Liver (tissue), 9 donors: ENCODE results near the gene HEMGN. TPM values are rescaled to one million over a fixed set of nuclear protein-coding genes. Genes with fewer than 3 reads are reported as not detected.

ENCODE experiments used
- DNase-seq: peaks from one replicate; pipeline ENCODE4 v3.0.0-alpha.2; 2017; ENCODE audit warnings: low spot score
- H3K27ac ChIP-seq, 2 donors: one replicate each; pipeline ENCODE4 v1.7.0; 2013; ENCODE audit warnings: inconsistent platforms in 2 of 2, low read length in 2 of 2, control low read depth in 1 of 2, low read depth in 1 of 2, mild to moderate bottlenecking in 1 of 2
- H3K27me3 ChIP-seq, 4 donors: one replicate each; pipeline versions ENCODE4 v1.6.1 to v1.7.0; 2013; ENCODE audit warnings: low read length in 3 of 4, inconsistent platforms in 1 of 4, mild to moderate bottlenecking in 1 of 4, moderate library complexity in 1 of 4; ENCODE audit not compliant: control insufficient read depth in 4 of 4, insufficient read depth in 4 of 4
- H3K36me3 ChIP-seq, 4 donors: one replicate each; pipeline versions ENCODE4 v1.6.1 to v1.7.0; 2013; ENCODE audit warnings: low read length in 3 of 4, mild to moderate bottlenecking in 3 of 4, low read depth in 1 of 4, moderate library complexity in 1 of 4; ENCODE audit not compliant: control insufficient read depth in 4 of 4, insufficient read depth in 3 of 4
- H3K4me1 ChIP-seq, 4 donors: one replicate each; pipeline versions ENCODE4 v1.6.1 to v1.7.0; 2013; ENCODE audit warnings: low read length in 3 of 4, mild to moderate bottlenecking in 3 of 4, moderate library complexity in 1 of 4; ENCODE audit not compliant: control insufficient read depth in 4 of 4, insufficient read depth in 4 of 4
- H3K4me3 ChIP-seq, 3 donors: one replicate each; pipeline versions ENCODE4 v1.6.1 to v1.7.0; 2013; ENCODE audit warnings: low read length in 3 of 3, control low read depth in 1 of 3, low read depth in 1 of 3, mild to moderate bottlenecking in 1 of 3
- H3K9ac ChIP-seq, 2 donors: one replicate each; pipeline ENCODE4 v1.7.0; 2013; ENCODE audit warnings: low read length in 2 of 2, mild to moderate bottlenecking in 2 of 2, moderate library complexity in 2 of 2, control low read depth in 1 of 2, low read depth in 1 of 2
- H3K9me3 ChIP-seq, 4 donors: one replicate each; pipeline versions ENCODE4 v1.6.1 to v1.7.0; 2013; ENCODE audit warnings: low read length in 3 of 4; ENCODE audit not compliant: control insufficient read depth in 4 of 4
- EGR1 ChIP-seq, 2 donors: IDR thresholded peaks; 2 replicates each; pipeline ENCODE4 v1.6.1; 2016 to 2018; ENCODE audit warnings: antibody characterized with exemption in 2 of 2, low read depth in 2 of 2
- FOXA1 ChIP-seq: IDR thresholded peaks from 2 replicates; pipeline ENCODE4 v1.6.1; 2016; ENCODE audit warnings: antibody characterized with exemption
- FOXA2 ChIP-seq: IDR thresholded peaks from 2 replicates; pipeline ENCODE4 v1.6.1; 2016; ENCODE audit warnings: antibody characterized with exemption
- GABPA ChIP-seq, 2 donors: IDR thresholded peaks in 1 of 2; conservative IDR thresholded peaks in 1 of 2; 2 replicates each; pipeline ENCODE4 v1.6.1; 2016; ENCODE audit warnings: antibody characterized with exemption in 2 of 2, mild to moderate bottlenecking in 1 of 2, moderate library complexity in 1 of 2
- HNF4A ChIP-seq, 2 donors: conservative IDR thresholded peaks; 2 replicates each; pipeline ENCODE4 v1.6.1; 2016; ENCODE audit warnings: antibody characterized with exemption in 2 of 2, mild to moderate bottlenecking in 2 of 2
- HNF4G ChIP-seq: IDR thresholded peaks from 2 replicates; pipeline ENCODE4 v1.6.1; 2016; ENCODE audit warnings: antibody characterized with exemption
- JUND ChIP-seq, 2 donors: IDR thresholded peaks; 2 replicates each; pipeline ENCODE4 v1.6.1; 2016; ENCODE audit warnings: antibody characterized with exemption in 2 of 2
- NR2F2 ChIP-seq: IDR thresholded peaks from 2 replicates; pipeline ENCODE4 v1.6.1; 2016; ENCODE audit warnings: antibody characterized with exemption
- RAD21 ChIP-seq, 2 donors: IDR thresholded peaks; 2 replicates each; pipeline ENCODE4 v1.6.1; 2016; ENCODE audit warnings: antibody characterized with exemption in 2 of 2, mild to moderate bottlenecking in 2 of 2
- REST ChIP-seq: IDR thresholded peaks from 2 replicates; pipeline ENCODE4 v1.6.1; 2016; ENCODE audit warnings: antibody characterized with exemption, mild to moderate bottlenecking
- RXRA ChIP-seq, 2 donors: IDR thresholded peaks; 2 replicates each; pipeline ENCODE4 v1.6.1; 2017 to 2018; ENCODE audit warnings: antibody characterized with exemption in 2 of 2, mild to moderate bottlenecking in 1 of 2
- SP1 ChIP-seq: IDR thresholded peaks from 2 replicates; pipeline ENCODE4 v1.6.1; 2018; ENCODE audit warnings: antibody characterized with exemption, mild to moderate bottlenecking
- TAF1 ChIP-seq: conservative IDR thresholded peaks from 2 replicates; pipeline ENCODE4 v1.6.1; 2016; ENCODE audit warnings: antibody characterized with exemption, mild to moderate bottlenecking
- YY1 ChIP-seq: IDR thresholded peaks from 2 replicates; pipeline ENCODE4 v1.6.1; 2016; ENCODE audit warnings: antibody characterized with exemption, mild to moderate bottlenecking
- WGBS: extraction: QIAGEN DNeasy Blood & Tissue Kit; methylation state at CpG from one replicate; pipeline ENCODE4 v1.1.7; 2013; 5-methylcytosine and 5-hydroxymethylcytosine counted together
- polyA plus RNA-seq, 2 donors: library from polyadenylated mRNA; stranded (reverse) in 1 of 2; unstranded in 1 of 2; fragments of 200-250 nt in 1 of 2; fragments of >200 nt in 1 of 2; fragmentation: Nextera tagmentation in 1 of 2; extraction: Ambion mirVana in 1 of 2; gene quantifications; one replicate each; pipeline versions ENCODE4 v1.2.1 to v1.2.3, GENCODE V29; 2013 to 2015
- total RNA-seq, 2 donors: library from RNA; depleted of rRNA; stranded (reverse); fragments of >200 nt; gene quantifications; one replicate each; pipeline ENCODE4 v1.2.3, GENCODE V29; 2014
- TF ChIP-seq, protein P1 (sequence below): IDR thresholded peaks from 2 replicates; pipeline ENCODE4 v1.6.1; 2016; ENCODE audit warnings: antibody characterized with exemption
- TF ChIP-seq, protein P2 (sequence below): fragments of 150-350 bp; IDR thresholded peaks from 2 replicates; pipeline ENCODE4 v1.5.1; 2017; ENCODE audit warnings: improper control_type of control experiment, low read depth, low read length; ENCODE audit not compliant: missing input control
- donor health status: healthy.
- donor health status: healthy.
- donor health status: healthy.
- donor health status: healthy.
- donor health status: healthy.

The HEMGN gene
- total and polyA plus RNA-seq, 4 donors: 0.06 to 218 (median 0.08) TPM; not detected in 1

GRCh38 chr9:97930972-97931371 is 7.0 kb downstream of the HEMGN start:
- no peak for DNase-seq
- Histone ChIP-seq H3K9me3 (no peaks in the 10 kb centered on the region), H3K9ac (no peak overlapping the region), H3K27ac (no peak overlapping the region), H3K27me3 (peaks cover 0 to 2% (median 1%) of the 10 kb centered on the region in 4 donors), H3K36me3 (no peaks in the 10 kb centered on the region), H3K4me1 (no peaks in the 10 kb centered on the region), H3K4me3 (no peak overlapping the region)
- 49% methylated on average over 3 of the region's 3 CpGs for WGBS
- TF ChIP-seq, protein P1, sequence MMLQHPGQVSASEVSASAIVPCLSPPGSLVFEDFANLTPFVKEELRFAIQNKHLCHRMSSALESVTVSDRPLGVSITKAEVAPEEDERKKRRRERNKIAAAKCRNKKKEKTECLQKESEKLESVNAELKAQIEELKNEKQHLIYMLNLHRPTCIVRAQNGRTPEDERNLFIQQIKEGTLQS: no peak
- no peak for TF ChIP-seq NR2F2
- TF ChIP-seq JUND (IDR thresholded peaks at IDR 0.05): no peak
- TF ChIP-seq FOXA1: no peak
- no peak for TF ChIP-seq RXRA (IDR thresholded peaks at IDR 0.05)
- TF ChIP-seq TAF1: no peak
- no peak for TF ChIP-seq FOXA2
- no peak for TF ChIP-seq HNF4A (conservative IDR thresholded peaks at IDR 0.05)
- TF ChIP-seq EGR1 (IDR thresholded peaks at IDR 0.05; ENCODE audit: low read depth in 2 of 2): no peak
- TF ChIP-seq, protein P2, sequence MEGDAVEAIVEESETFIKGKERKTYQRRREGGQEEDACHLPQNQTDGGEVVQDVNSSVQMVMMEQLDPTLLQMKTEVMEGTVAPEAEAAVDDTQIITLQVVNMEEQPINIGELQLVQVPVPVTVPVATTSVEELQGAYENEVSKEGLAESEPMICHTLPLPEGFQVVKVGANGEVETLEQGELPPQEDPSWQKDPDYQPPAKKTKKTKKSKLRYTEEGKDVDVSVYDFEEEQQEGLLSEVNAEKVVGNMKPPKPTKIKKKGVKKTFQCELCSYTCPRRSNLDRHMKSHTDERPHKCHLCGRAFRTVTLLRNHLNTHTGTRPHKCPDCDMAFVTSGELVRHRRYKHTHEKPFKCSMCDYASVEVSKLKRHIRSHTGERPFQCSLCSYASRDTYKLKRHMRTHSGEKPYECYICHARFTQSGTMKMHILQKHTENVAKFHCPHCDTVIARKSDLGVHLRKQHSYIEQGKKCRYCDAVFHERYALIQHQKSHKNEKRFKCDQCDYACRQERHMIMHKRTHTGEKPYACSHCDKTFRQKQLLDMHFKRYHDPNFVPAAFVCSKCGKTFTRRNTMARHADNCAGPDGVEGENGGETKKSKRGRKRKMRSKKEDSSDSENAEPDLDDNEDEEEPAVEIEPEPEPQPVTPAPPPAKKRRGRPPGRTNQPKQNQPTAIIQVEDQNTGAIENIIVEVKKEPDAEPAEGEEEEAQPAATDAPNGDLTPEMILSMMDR: no peak
- no peak for TF ChIP-seq RAD21 (IDR thresholded peaks at IDR 0.05)
- TF ChIP-seq SP1: no peak
- TF ChIP-seq HNF4G: no peak
- TF ChIP-seq GABPA (IDR thresholded peaks at IDR 0.05 in 1 of 2, conservative IDR thresholded peaks at IDR 0.05 in 1 of 2): no peak

- TF ChIP-seq HNF4A (conservative IDR thresholded peaks at IDR 0.05) (no peak), NR2F2 (no peak), GABPA (IDR thresholded peaks at IDR 0.05 in 1 of 2, conservative IDR thresholded peaks at IDR 0.05 in 1 of 2) (no peak)
- WGBS: 68% methylated on average over 4 of the region's 4 CpGs
- no peak overlapping the region for H3K9ac ChIP-seq
- peaks cover 0 to 2% (median 1%) of the 10 kb centered on the region in 4 donors for H3K27me3 ChIP-seq
- no peak overlapping the region for H3K4me3 ChIP-seq
- H3K4me1 ChIP-seq: no peaks in the 10 kb centered on the region
- H3K36me3 ChIP-seq: no peaks in the 10 kb centered on the region
- DNase-seq: no peak
- no peaks in the 10 kb centered on the region for H3K9me3 ChIP-seq
- no peak overlapping the region for H3K27ac ChIP-seq
Observed at GRCh38 chr9:97928986-97929604, 8.9 kb downstream of the HEMGN start.

DNA sequence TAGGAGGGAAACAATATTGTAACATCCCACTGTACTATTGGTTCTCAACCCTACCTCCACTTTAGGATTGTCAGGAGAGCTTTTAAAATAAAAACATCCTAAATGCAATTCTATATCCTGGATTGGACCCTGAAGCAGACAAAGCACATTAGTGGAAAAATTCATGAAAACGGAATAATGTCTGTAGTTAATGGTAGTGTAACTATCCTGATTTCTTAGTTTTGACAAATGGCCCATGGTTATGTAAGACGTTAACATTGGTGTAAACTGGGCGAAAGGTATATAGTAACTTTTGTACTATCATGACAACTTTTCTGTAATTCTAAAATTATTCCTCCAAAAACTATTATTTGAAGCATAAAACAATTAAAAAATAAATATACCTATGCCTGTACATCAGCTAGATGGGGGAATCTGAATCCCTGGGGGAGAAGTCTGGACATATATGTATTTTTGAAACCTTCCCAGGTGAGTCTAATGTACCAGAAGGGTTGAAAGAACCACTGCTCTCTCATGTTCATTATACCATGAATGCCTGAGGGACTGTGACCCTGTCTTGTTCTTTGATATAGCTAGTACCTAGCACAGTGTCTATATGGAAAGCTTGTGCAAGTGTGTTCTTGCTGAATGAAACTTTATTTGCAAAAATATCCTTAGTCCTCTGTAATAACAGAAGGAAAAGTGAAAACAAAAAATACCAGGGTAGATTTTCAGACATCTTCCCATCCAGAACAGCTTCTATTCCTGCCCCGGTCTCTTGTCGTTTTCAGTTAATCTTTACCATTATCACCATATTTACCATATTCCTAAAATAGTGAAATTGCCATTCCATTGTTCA is 12.3 kb downstream of the HEMGN start:
- no peaks in the 10 kb centered on the region for H3K9me3 ChIP-seq
- peaks cover 3 to 15% (median 9%) of the 10 kb centered on the region in 4 donors for H3K4me1 ChIP-seq
- no peak overlapping the region for H3K4me3 ChIP-seq
- 74% methylated on average over 5 of the region's 5 CpGs for WGBS
- no peak for DNase-seq
- peaks cover 0 to 2% (median 0%) of the 10 kb centered on the region in 4 donors for H3K27me3 ChIP-seq
- no peak overlapping the region for H3K27ac ChIP-seq
- no peaks in the 10 kb centered on the region for H3K36me3 ChIP-seq
- H3K9ac ChIP-seq: no peak overlapping the region
- TF ChIP-seq GABPA (IDR thresholded peaks at IDR 0.05 in 1 of 2, conservative IDR thresholded peaks at IDR 0.05 in 1 of 2) (no peak), HNF4G (no peak), FOXA2 (no peak), HNF4A (conservative IDR thresholded peaks at IDR 0.05) (no peak), REST (no peak), FOXA1 (no peak), YY1 (no peak), SP1 (no peak), RXRA (IDR thresholded peaks at IDR 0.05) (no peak), NR2F2 (no peak)
- TF ChIP-seq, protein P2: no peak
- TF ChIP-seq, protein P1: no peak
